HG03442 (cell line): ENCODE results near the gene CARHSP1.
A peak's percentile ranks its signal among the peaks of the same experiment; 100 is the strongest.
"Not testable (repeated sequence)": the region's sequence is repeated elsewhere in the genome, so short reads cannot be mapped to it uniquely, and the experiment has no call there.

Experiments
- ATAC-seq: cut with Tn5 transposase; IDR thresholded peaks from one replicate; pipeline ENCODE4 v1.9.1; 2021; ENCODE audit warnings: mild to moderate bottlenecking, moderate library complexity; ENCODE audit not compliant: unreplicated experiment

Gene CARHSP1

DNA sequence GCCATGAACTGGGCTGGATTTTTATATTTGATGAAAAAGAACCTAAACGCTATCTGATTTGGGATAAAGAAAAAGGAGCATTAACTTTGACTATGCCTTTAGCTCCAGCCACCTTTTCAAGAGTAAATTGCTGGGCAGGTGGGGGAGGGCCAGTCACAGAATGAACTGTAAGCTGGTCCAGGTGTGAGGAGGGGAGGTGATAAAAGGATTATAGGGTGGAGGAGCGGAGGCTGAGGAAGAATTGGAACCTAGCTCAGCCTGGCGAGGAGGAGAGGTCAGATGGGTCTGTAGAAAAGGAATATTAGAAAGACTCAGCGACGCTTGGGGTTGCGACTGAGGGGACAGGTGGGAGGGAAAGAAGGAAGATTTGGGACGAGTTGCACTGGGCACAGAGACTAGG, 32.0 kb downstream of the CARHSP1 start:
- ATAC-seq: not testable (repeated sequence)

DNA sequence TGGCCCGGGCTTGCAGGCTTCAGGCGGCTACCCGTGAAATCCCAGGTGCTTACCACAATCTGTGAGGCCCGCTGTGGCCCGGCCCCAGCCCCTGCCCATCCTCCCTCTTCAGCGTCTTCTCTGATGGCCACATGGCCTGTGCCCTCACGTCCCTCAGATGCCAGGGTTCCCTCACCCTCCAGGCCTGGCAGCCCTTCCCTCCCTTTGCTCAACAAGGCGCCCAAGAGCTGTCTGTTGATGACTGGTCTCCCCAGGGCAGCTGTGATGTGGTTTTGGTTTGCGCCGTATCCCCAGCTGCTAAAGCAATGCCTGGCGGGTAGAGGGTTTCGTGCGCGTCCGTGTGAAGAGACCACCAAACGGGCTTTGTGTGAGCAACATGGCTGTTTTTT, 36.1 kb downstream of the CARHSP1 start:
- no peak for ATAC-seq

DNA sequence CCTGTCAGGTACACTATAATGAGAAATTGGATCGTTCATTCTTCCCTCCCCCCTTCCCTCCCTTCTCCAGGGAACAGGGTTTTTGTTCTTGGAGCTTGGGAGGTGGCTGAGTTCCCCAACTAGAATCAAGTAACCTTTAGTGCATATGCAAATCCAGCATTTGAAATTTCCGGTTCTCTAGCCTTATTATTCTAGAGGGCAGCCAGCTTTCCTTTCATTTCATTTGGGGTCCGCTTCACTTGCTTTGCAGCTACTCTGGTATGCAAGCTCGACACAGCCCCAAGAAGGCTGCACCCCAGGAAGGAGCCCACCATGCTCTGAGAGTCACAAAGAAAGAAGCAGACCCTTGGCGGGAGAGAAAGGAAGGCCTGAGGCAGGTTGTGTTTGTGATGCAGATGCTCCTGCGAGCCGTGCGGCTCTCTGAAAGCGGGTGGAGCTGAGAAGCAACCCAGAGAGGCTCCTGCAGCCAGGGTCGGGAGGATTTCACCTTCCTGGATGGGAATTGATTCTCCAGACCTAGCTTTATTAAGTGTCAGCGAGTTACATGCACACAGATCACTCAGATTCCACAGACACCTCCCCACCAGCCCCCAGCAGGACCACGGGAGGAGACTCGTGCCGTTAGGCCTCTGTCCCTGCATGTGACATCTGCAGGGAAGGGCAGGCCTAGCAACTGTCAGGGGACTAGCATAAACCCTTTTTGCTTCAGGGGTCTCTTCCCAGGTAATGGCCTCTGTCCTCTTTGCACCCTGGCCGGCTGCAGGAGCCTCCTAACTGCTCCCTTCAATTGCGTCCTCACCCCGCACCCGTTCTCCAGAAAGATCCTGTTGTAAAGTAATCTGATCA, 36.7 kb downstream of the CARHSP1 start:
- no peak for ATAC-seq

DNA sequence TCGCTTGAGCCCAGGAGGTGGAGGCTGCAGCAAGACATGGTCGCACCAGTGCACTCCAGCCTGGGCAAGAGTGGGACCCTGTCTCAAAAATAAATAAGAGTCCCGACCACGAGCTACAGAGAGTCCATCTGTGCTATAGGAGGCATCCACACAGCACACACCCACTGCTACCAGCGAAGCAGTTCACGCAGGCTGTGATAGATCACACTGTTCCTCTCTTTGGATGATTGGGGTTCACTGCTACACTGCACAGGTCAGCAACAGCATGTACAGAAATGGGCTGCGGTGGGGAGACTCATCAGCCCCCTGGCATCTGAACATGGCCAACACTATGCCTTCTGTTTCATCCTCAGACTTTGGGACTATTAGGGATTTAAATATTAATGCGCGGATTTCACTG, 37.4 kb downstream of the CARHSP1 start:
- no peak for ATAC-seq

DNA sequence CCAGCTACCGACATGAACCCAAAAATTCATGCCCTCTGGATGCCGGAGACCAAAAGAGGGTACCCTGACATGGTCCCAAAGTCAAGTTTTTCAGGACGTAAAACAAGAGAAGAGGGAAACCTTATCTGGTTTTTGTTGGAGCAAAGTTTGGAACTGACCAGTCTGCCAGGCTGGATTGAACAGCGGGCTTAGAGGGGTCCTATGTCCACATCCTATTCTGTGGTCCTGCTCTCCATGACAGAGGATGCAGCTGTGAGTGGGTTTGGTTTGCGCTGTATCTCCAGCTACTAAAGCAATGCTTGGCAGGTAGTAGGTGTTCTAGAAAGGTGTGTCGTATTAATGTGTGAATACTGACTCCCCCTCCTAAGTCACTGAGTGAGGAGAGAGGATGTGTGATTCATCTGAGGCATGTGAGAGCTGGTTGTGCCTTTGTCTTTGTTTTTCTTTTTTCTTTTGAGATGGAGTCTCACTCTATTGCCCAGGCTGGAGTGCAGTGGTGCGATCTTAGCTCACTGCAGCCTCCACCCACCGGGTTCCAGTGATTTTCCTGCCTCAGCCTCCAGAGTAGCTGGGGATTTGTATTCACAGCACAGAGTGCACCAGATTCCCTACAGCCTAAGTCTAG, 40.2 kb downstream of the CARHSP1 start:
- ATAC-seq: no peak

DNA sequence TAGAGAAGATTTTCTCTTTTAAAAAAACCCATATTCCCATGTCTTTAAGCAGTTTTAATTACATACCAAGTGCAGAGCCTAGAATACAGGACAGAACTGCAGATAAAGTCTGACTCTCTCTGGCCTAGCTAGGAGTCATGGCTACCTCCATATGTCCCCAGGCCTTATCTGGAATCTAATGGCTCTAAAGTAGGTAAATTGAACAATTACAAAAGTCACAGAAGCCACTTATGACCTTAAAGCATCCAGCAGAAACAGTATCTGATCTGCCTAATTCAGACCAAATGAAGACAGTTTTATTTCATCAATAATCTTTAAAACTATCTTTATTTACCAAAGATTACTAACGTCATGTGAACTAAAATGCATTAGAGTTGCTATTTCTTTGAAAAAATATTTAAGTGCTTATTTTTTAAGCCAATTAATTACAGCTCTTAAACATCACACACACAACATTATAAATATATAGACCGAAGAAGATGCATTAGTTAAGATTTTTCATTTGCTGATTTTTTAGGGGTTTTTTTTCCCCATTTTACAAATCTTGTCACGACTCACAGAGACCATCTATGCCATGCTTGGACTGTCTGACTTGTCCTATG, 42.4 kb downstream of the CARHSP1 start:
- ATAC-seq: no peak

DNA sequence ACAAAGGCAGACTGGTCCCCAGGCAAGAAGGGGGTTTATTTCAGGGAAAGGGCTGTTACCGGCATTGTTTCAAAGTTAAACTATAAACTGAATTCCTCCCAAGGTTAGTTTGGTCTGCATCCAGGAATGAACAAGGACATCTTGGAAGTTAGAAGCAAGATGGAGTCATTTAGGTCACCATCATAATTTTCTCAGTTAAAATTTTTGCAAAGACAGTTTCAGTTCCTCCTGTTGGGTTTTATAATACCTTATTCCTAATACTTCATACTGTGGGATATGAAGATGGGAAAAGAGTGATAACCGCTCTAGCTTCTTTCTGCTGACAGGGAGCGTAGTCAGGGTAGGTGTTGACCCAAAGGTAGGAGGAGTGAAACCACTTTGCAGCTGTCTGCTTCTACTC, 46.4 kb downstream of the CARHSP1 start:
- ATAC-seq: no peak

DNA sequence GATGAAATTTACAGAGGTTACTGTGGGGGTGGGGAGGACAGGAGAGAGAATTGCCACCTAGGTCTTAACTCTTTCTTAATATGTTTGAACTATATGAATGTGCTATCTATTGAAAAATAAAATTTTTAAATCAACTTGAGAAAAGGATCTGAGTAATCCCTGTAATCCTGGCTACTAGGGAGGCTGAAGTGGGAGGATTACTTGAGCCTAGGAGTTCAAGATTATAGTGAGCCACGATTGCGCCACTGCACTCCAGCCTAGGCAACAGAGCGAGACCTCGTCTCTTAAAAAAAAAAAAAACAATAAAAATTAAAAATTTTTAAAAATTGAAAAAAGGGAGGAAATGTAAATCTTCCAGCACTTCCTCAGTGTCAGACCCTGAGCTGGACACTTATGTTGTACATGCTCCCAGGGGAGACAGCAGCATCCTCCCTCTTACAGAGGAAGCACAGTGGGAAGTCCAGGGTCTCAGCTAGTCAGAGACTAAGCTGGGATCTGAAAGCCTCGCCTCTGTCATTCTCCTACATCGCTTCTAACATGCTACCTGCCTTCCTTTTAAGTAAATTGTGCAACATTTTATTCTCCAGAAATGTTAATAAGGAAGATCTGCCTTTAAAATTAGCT, 49.3 kb downstream of the CARHSP1 start:
- no peak for ATAC-seq

DNA sequence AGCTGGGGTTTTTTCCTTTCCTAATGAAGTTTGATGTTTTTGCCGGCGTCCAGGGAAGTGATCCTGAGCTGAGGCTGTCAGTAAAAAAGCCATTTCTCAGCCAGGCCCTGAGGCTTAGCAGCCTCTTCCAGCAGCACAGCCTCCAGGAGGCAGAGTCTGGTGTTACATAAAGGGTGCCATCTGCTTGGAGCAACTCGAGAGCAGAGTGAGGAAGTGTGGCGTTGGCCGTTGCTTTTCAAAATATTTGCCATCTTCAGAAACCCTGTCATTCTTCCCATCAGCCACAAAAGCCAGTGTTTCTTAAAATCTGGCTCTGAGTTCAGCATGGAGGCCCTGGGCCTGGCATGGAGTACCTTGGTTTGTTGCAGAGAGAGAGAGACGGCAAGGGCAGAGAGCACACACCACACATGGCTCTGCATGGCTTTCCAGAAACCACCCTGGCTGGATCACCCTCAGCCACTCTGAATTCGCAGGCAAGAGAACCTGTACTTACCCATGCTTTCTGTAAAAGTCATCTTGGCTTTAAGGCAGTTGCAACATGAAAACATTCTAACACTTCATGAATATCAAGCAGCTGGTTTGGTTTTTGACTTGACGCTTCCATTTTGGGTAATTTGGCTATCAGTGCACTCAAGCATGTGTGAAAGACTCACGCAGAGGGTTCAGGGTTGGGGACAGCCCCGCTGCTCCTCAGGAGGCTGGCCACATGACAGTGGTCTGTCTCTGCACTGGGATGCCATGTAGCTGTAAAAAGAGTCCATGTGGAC, 50.1 kb downstream of the CARHSP1 start:
- ATAC-seq: peak; percentile 88

DNA sequence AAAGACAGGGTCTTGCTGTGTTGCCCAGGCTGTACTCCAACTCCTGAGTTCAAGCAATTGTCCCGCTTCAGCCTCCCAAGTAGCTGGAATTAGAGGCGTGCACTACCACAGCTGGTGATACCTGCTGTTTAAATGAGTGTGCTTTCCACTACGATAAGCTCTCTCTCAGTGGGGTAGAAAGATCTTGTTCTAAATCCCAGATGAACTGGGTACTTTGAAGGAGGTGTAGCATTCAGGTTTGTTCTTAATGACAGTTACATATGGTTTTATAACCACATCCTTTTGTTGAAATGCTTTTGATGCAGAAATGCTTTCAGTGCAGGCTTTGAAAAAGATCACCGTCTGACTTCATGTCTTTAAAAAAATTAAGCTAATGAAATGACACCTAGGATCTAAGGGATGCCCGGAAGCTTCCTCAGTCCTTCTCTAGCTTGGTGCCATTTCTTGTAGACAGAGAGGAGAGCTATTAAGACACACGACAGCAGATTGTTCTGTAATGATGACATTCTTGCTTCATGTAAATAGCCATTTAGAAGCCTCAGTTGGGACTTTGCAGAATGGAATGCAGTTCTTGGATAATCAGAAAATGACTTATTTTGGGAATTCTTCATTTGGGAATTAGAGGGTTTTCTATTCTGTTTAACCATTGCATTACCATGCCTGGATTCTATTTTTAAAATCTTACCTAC, 51.7 kb downstream of the CARHSP1 start:
- no peak for ATAC-seq

DNA sequence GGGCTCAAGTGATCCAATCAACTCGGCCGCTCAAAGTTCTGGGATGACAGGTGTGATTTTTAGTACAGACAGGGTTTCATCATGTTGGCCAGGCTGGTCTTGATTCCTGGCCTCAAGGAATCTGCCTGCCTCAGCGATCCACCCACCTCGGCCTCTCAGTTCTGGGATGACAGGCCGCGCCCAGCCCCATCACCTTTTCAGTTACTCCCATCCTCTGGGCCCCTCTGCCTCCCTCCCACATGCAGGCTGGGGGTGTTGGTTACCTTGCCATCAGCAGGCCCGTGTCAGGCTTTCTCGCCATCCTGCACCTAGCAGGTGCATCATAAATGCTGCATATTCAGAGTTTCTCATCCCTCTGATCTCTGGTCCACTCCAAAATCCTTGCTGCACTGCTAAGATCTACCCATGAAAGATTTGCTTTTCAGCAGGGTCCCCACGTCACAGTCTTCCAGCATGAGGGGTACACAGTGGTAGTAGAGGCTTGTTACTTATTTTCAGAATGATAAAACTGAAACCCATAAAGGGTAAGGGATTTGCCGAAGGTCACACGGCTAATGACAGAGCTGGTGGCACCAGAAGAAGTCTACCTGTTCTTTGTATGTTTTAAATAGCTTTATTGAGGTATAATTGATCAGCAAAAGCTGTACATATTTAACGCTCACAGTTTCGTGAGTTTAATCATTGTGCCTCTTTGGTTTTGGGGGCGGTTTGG, 54.6 kb downstream of the CARHSP1 start:
- ATAC-seq: no peak

DNA sequence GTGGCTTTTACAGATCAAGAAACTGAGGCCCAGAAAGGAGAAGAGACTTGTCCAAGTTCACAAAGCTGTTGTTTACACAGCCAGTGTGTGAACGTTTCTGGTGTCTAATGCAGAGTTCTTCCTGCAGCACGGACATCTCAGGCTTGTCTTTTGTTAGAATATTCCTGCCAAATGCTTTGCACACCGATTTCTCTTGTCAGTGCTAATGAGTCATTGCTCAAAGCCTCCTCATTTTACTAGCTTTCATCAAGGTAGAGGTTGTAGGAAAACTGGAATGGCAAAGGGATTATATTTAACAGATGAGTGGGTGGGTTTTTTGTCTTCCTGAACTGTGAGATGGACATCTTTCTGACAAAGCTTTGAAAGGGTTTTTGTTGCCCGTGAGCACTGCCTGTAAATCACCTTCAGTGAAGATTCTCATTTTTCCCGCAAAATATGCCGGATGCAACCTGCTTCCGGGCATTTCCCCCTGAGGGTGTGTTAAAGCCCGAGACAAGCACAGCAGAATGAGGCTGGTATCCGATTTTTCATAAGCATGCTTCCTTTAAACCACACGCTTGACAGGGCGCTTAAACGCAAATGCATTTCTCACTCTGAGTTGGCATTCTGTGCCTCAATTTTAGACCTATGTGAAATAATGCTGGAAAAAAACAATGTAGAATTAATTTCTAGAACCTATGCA, 56.5 kb downstream of the CARHSP1 start:
- ATAC-seq: no peak

DNA sequence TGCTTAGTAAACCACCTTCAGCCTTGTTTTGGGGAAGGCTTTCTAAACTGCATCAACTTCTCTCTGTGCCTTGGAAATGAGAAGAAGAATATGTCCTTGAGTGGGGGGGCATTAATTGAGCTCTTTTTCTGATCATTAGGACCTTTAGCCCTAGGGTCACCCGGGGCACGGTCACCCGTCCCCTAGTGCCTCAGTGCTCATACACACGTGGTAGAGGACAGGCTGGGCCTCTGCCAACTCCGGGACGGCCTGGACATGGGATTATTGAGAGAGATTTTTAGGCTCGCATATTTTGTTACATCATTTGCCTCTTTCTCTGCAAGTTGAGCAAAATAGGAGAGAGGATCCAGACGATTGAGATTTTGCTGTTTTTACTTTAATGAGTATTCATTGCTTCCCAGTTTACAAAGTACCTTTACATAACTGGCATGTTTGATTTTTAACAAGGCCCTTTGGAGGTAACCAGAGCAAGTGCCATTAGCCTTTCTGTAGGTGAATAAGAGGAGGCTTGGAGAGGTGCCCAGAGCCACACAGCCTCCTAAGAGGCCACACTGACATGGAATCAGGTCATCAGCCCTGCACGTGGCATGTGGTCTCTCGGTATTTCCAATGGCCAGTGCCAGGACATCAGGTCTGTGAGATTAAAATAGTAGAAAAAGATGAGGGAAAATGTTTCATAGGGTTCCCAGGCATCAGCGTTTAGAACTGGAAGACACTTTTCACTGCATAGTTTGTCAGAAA, 60.0 kb downstream of the CARHSP1 start:
- ATAC-seq: no peak

DNA sequence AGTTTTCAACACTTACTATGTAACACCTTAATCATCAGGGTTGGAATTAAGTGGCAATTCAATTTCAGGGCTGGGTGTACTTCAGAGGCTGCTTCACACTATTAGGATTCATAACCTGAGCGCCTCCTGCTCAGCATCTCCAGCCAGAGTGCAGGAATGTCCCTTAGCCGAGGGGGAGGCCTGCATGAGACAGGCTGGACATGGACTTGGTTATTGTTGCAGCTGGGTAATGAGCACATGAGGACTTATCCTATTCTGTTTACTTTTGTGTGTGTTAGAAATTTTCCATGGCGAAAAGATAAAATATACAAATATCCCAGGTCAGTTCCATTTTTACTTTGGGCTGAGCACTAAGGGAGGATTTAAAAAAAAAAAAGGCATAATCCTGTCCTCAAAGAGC, 60.8 kb downstream of the CARHSP1 start:
- ATAC-seq: no peak

DNA sequence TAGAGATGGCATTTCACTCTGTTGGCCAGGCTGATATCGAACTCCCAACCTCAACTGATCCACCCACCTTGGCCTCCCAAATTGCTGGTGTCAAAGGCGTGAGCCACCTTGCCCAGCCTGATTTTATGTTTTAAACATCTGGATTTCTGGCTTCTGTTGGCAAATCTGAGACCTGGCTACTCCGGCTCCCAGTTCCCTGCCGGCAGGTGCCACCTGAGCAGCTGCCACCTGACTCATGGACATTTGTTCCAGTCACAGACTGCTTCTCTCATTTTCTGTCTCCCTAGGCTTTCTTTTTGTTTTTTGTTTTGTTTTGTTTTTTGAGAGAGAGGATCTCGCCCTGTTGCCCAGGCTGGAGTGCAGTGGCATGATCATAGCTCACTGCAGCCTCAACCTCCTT, 61.6 kb downstream of the CARHSP1 start:
- no peak for ATAC-seq

DNA sequence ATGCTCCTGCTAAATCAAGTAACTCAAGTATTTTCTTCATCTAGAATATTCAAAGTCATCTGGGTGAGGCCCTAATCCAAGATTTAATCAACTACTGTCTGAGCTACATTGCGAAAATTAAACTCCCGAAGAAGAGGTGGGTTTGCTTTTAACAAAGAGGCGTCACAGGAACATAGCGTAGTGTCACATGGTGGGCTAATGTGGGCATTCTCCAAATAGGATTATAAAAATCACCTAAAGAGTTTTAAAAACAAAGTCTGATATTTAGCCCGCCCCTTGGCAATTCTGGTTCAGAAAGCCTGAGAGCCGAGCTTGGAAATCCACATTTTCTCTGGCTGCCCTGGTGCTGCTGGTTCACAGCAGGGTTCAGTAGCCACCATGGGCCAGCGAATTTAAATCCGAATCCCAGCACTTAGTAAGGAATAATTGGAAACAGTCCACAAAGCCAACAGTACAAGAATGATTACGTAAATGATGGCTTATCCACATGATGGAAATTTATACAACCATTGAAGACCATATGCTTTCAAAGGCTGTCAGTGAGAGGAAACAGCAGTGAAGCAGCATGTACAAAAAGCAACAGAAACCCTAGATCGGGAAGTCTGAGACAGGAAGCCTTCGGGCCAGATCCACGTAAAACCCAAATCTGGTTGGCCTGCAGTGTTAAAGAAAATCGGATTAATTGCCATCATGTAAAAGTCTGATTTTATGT, 62.4 kb downstream of the CARHSP1 start:
- ATAC-seq: no peak

DNA sequence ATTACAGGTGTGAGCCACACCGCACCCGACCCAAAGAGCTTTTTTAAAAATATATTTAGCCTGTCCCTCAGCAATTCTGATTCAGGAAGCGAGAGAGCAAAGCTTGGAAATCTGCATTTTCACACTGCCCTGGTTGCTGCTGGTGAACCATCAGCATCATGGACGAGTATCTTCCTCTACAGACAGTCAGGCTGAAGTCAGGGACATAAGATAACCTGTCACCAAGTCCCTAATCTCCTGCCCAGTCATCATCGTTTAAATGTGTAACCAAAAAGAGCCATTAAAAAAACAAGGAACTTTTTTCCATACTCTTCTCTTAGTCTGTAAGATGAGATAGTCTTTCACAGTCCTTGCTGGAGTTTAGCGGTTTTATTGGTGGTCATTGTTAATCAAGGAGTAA, 64.5 kb downstream of the CARHSP1 start:
- ATAC-seq: no peak

DNA sequence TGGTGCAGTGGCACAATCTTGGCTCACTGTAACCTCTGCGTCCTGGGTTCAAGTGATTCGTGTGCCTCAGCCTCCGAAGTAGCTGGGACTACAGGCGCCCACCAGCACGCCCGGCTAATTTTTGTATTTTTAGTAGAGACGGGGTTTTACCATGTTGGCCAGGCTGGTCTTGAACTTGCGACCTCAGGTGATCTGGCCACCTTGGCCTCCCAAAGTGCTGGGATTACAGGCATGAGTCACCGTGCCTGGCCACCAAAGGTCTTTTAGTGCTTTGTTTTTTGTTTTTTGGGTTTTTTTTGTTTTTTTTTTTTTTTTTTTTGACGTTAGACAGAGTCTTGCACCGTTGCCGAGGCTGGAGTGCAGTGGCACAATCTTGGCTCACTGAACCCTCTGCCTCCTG, 65.1 kb downstream of the CARHSP1 start:
- not testable (repeated sequence) for ATAC-seq
